GM19467 (cell line): ENCODE measurements around the gene SET.

Experiments used
- ATAC-seq: cut with Tn5 transposase; IDR thresholded peaks from one replicate; pipeline ENCODE4 v1.9.1; 2021; ENCODE audit warnings: mild to moderate bottlenecking, moderate library complexity; ENCODE audit not compliant: unreplicated experiment

The SET gene

DNA sequence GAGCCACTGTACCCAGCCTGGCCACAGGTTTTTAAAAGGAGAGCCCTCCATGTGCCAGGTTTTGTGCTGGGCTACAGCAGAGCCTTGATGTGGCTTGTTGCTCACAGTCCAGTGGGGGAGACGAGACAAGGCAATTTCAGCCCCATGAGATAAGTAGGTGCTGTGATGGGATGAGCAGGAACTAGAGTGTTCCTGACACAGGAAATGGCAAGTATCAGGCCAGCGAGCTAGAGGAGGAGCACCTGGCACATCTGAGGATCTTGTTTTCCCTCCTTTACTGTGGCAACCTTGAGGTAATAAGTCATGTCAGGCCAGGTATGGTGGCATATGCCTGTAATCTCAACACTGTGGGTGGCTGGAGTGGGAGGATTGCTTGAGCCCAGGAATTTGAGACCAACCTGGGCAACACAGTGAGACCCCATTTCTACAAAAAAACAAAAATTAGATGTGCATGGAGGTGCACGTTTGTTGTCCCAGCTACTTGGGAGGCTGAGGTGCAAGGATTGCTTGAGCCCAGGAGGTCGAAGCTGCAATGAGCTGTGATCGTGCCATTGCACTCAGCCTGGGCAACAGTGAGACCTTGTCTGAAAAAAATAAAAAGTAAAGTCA is 38.7 kb downstream of the SET start:
- no peak for ATAC-seq

DNA sequence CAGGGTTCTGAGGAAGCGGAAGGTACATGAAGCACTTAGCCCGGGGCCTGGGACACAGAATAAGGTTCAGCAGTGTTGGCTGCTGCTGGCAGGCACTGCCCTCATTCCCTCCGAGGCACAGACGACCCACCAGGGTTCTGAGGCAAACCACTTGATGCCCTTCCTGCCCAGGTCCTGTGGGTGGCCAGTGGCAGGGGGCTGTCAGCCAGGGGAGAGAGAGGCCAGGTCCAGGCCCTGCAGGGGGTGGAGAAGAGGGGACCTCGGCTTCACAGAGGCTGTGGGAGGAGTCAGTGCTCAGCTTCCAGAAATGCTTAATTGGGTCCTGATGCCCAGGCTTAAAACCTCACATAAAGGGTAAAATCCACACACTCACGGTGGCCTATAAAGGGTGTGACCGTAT is 39.3 kb downstream of the SET start:
- ATAC-seq, result no peak

- no peak for ATAC-seq
Observed at GRCh38 chr9:128729302-128729701, 40.3 kb downstream of the SET start.

GRCh38 chr9:128729766-128730517 is 40.9 kb downstream of the SET start:
- no peak for ATAC-seq

DNA sequence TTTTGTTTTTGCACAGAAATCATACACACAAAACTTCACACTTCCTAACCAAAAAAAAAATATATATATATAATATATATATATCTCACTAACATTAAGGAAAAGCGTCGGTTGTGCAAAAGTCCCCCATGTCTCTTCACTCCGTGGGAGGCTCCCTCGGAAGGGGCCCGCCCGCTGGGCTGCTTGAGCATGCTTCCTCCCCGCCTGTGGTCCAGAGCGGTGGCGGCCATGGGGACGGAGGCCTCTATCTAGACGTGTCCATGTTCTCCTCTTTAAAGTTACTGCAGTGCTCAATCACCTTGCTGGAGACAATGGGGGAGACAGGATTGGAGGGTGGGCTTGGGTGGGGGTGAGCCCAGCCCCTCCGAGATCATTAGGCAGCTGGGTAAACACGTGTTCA is 42.1 kb downstream of the SET start:
- no peak for ATAC-seq

DNA sequence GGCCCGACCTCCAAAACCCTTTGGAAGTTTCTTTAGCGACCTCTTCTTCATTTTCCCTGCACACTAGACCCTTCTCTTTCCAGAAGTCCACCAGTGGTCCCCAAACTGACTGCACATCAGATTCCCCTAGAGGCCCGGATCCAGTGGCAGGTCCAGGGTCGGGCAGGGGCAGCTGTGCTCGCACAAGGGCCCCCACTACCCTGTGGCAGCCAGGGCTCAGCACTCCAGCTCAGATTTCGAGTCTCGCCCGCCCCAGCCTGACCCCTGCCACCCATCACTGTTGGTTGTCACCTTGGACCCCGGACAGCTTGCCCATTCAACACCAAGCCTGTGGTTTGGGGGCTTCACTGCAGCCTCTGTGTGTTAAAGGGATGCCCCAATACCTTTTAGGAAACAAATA is 42.7 kb downstream of the SET start:
- ATAC-seq, result no peak

DNA sequence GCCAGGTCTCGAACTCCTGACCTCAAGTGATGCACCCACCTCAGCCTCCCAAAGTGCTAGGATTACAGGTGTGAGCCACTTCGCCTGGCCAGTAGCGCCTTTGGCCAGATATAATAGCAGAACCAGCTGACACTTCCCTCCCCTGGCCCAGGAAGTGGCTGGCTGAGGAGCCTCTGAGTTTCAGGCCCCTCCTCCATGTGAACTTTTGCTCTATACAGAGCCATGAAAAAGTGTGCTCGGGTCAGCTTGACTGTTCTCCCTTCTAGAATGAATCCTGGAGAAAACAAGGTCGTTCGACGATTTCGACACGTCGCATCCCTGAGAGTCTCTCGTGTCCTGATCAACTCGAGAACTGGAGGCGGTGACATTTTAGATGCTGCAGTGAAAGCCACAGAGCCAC is 43.6 kb downstream of the SET start:
- ATAC-seq, result no peak

- ATAC-seq, result no peak
Observed at GRCh38 chr9:128733256-128733655, 44.2 kb downstream of the SET start.

DNA sequence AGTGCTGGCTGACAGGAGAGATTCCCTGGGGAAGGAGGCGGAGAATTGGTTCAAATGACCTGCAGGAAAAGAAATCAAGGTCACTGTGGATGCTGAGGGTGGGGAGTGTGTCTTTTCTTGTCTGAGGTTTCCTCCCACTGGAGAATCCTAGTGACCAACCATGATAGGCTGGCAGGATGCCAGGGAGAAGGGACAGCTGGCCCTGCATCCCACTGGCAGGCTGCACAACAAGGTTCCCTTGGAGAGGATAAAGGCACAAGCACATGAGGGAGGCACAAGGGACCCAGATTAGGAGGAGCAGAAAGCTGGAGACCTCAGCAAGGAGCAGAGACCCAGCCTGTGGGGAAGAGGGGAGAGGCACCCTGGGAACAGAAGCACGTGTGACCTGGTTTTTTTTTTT is 46.4 kb downstream of the SET start:
- no peak for ATAC-seq

DNA sequence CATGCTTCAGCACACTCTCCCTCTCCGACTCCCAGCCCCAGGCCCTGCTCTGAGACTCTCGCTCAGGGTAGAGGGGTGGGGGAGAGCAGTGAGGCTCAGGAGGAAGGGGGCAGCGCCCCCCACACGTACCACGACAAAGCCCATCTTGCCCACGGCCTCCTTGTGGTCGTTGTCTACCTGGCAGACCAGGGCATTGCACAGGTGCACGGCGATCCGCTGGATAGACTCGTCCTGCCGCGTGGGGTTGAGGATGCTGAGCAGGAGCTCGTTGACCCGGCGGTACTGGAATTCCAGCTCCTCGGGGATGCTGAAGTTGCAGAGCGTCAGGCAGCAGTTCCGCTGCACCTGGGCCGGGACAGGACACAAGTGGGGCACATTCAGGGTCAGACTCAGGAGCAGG is 53.4 kb downstream of the SET start:
- no peak for ATAC-seq

- ATAC-seq, result no peak
Observed at GRCh38 chr9:128743421-128743820, 54.4 kb downstream of the SET start.
